IMR-90 (cell line): ENCODE data around the gene RAD51B. TPM values are rescaled to one million over a fixed set of nuclear protein-coding genes. Genes with fewer than 3 reads are reported as not detected.
A peak's percentile ranks its signal among the peaks of the same experiment; 100 is the strongest.

Experiments
- ATAC-seq: fragments of 200-7000 bp; cut with Tn5 transposase; 2 replicates; pipeline ENCODE4 v1.9.1; 2020; ENCODE audit warnings: low read depth, mild to moderate bottlenecking, moderate library complexity
- BruUV-seq: library from RNA; stranded (reverse); fragments of 400-500 nt; replicated peaks from 2 replicates; lab custom pipeline; 2021; lab: Mats Ljungman, UMichigan
- CTCF ChIA-PET: fragments of 300-600 bp; formaldehyde crosslinking; extraction: SDS; loops from one replicate; lab custom pipeline; 2021; ENCODE audit warnings: antibody characterized with exemption; lab: Yijun Ruan, JAX
- POLR2A ChIA-PET: fragments of 300-600 bp; sonication (Branson Sonifier 250); formaldehyde crosslinking; loops from one replicate; lab custom pipeline; 2022; ENCODE audit warnings: antibody characterized with exemption; ENCODE audit not compliant: unreplicated experiment; lab: Charles Lee
- DNase-seq: peaks from one replicate; pipeline ENCODE4 v3.0.0; 2013
- H2AFZ ChIP-seq: replicated peaks from 2 replicates; pipeline ENCODE3; 2013; ENCODE audit warnings: low read length, mild to moderate bottlenecking; ENCODE audit not compliant: poor library complexity
- H2AK5ac ChIP-seq: 2 replicates; pipeline ENCODE4 v1.6.1; 2013; ENCODE audit warnings: low read depth, low read length, inconsistent platforms
- H2AK9ac ChIP-seq: replicated peaks from 2 replicates; pipeline ENCODE3; 2013; ENCODE audit warnings: mild to moderate bottlenecking, low read depth, low read length, moderate library complexity; ENCODE audit not compliant: poor library complexity
- H2BK120ac ChIP-seq: 2 replicates; pipeline ENCODE4 v1.6.1; 2013; ENCODE audit warnings: low read depth, low read length, inconsistent platforms
- H2BK15ac ChIP-seq: 3 replicates; pipeline ENCODE4 v1.6.1; 2013; ENCODE audit warnings: low read depth, low read length, inconsistent platforms
- H2BK20ac ChIP-seq: 2 replicates; pipeline ENCODE4 v1.6.1; 2013; ENCODE audit warnings: low read depth, mild to moderate bottlenecking, inconsistent platforms, low read length, moderate library complexity
- H2BK5ac ChIP-seq: 2 replicates; pipeline ENCODE4 v1.6.1; 2013; ENCODE audit warnings: mild to moderate bottlenecking, low read depth, low read length, inconsistent platforms; ENCODE audit not compliant: poor library complexity, severe bottlenecking
- H3K14ac ChIP-seq: replicated peaks from 2 replicates; pipeline ENCODE4 v1.6.1; 2013; ENCODE audit warnings: low read depth, low read length, inconsistent platforms
- H3K18ac ChIP-seq: 2 replicates; pipeline ENCODE4 v1.6.1; 2013; ENCODE audit warnings: low read depth, low read length, control low read depth
- H3K23ac ChIP-seq: 2 replicates; pipeline ENCODE4 v1.6.1; 2013; ENCODE audit warnings: low read depth, low read length, inconsistent platforms
- H3K27ac ChIP-seq: 2 replicates; pipeline ENCODE4 v1.5.1; 2013; ENCODE audit warnings: mild to moderate bottlenecking, control low read depth, low read length; ENCODE audit not compliant: insufficient read depth
- H3K27me3 ChIP-seq: 2 replicates; pipeline ENCODE4 v1.6.1; 2013; ENCODE audit warnings: low read length; ENCODE audit not compliant: control insufficient read depth, insufficient read depth
- H3K36me3 ChIP-seq: 2 replicates; pipeline ENCODE4 v1.6.1; 2013; ENCODE audit warnings: low read length, mixed read lengths; ENCODE audit not compliant: control insufficient read depth, insufficient read depth
- H3K4ac ChIP-seq: 2 replicates; pipeline ENCODE4 v1.6.1; 2013; ENCODE audit warnings: low read depth, low read length, inconsistent platforms
- H3K4me1 ChIP-seq: 2 replicates; pipeline ENCODE4 v1.6.1; 2013; ENCODE audit warnings: low read length, mixed read lengths; ENCODE audit not compliant: control insufficient read depth, insufficient read depth
- H3K4me2 ChIP-seq: 2 replicates; pipeline ENCODE4 v1.6.1; 2013; ENCODE audit warnings: low read depth, mild to moderate bottlenecking, control low read depth, low read length, moderate library complexity
- H3K4me3 ChIP-seq: 2 replicates; pipeline ENCODE4 v1.5.1; 2013; ENCODE audit warnings: low read depth, mild to moderate bottlenecking, control low read depth, low read length, moderate library complexity; ENCODE audit not compliant: insufficient read depth
- H3K56ac ChIP-seq: 2 replicates; pipeline ENCODE4 v1.6.1; 2013; ENCODE audit warnings: low read length, inconsistent platforms; ENCODE audit not compliant: insufficient read depth; ENCODE audit errors: extremely low read depth
- H3K79me1 ChIP-seq, 2 experiments: 2 replicates each; pipeline ENCODE4 v1.6.1; 2013; ENCODE audit warnings: low read length in 2 of 2, inconsistent platforms in 1 of 2, low read depth in 1 of 2
- H3K9ac ChIP-seq: 2 replicates; pipeline ENCODE4 v1.6.1; 2013; ENCODE audit warnings: low read depth, low read length, control low read depth
- H3K9me1 ChIP-seq: 2 replicates; pipeline ENCODE4 v1.6.1; 2013; ENCODE audit warnings: low read length, inconsistent platforms; ENCODE audit not compliant: insufficient read depth
- H3K9me3 ChIP-seq: 2 replicates; pipeline ENCODE4 v1.6.1; 2013; ENCODE audit warnings: low read length; ENCODE audit not compliant: control insufficient read depth, insufficient read depth
- H4K20me1 ChIP-seq: 2 replicates; pipeline ENCODE4 v1.6.1; 2013; ENCODE audit warnings: low read length, inconsistent platforms; ENCODE audit not compliant: insufficient read depth
- H4K5ac ChIP-seq: 2 replicates; pipeline ENCODE4 v1.6.1; 2013; ENCODE audit warnings: mild to moderate bottlenecking, low read depth, low read length, control low read depth
- H4K8ac ChIP-seq, 2 experiments: 2 replicates each; pipeline ENCODE4 v1.6.1; 2013; ENCODE audit warnings: low read depth in 2 of 2, low read length in 2 of 2, control low read depth in 1 of 2, inconsistent platforms in 1 of 2
- H4K91ac ChIP-seq: 2 replicates; pipeline ENCODE4 v1.6.1; 2013; ENCODE audit warnings: low read depth, low read length, inconsistent platforms; ENCODE audit not compliant: insufficient read depth
- MAFK ChIP-seq: IDR thresholded peaks from 2 replicates; pipeline ENCODE4 v1.6.1; 2012; ENCODE audit warnings: low read depth, low read length, improper control_type of control experiment
- NFE2L2 ChIP-seq: fragments of 150-350 bp; IDR thresholded peaks from 2 replicates; pipeline ENCODE4 v1.6.1; 2016; ENCODE audit warnings: low read depth, mild to moderate bottlenecking, low read length
- RAD21 ChIP-seq: IDR thresholded peaks from 2 replicates; pipeline ENCODE4 v1.6.1; 2012; ENCODE audit warnings: low read length, improper control_type of control experiment
- RCOR1 ChIP-seq: IDR thresholded peaks from 2 replicates; pipeline ENCODE4 v1.6.1; 2012; ENCODE audit warnings: mild to moderate bottlenecking, low read length, improper control_type of control experiment; ENCODE audit not compliant: insufficient replicate concordance
- RFX5 ChIP-seq: IDR thresholded peaks from 2 replicates; pipeline ENCODE4 v1.8.0; 2012; ENCODE audit warnings: low read depth, mild to moderate bottlenecking, low read length, moderate library complexity
- SMC3 ChIP-seq: fragments of 150-350 bp; IDR thresholded peaks from 2 replicates; pipeline ENCODE4 v1.6.1; 2016; ENCODE audit warnings: low read depth, mild to moderate bottlenecking, antibody characterized with exemption, low read length, moderate library complexity
- WGBS, 2 experiments: methylation state at CpG; one replicate each; pipeline versions ENCODE4 v1.1.5 to v1.1.7; 2013; ENCODE audit warnings: missing lambda C conversion rate in 2 of 2; ENCODE audit not compliant: insufficient read length in 1 of 2; ENCODE audit errors: extremely low coverage in 2 of 2; 5-methylcytosine and 5-hydroxymethylcytosine counted together
- dilution Hi-C: fragments of 300-500 bp; cut with HindIII; formaldehyde crosslinking; loops from one replicate; pipeline ENCODE4 v1.14.3; 2018; ENCODE audit warnings: low sequenced_read_pairs; ENCODE audit not compliant: unreplicated experiment
- in situ Hi-C: fragments of 300-500 bp; cut with MboI; formaldehyde crosslinking; loops from 3 replicates; pipeline ENCODE4 v1.14.3; 2019; ENCODE audit warnings: low sequenced_read_pairs, inconsistent platforms, mixed read lengths
- intact Hi-C: fragments of 100-400 bp; cut with micrococcal nuclease; formaldehyde crosslinking; loops from 2 replicates; pipeline ENCODE4 v1.10.0; 2022
- polyA plus RNA-seq, 3 experiments: library from polyadenylated mRNA; depleted of rRNA; stranded (reverse); fragments of >200 nt; gene quantifications; 2 replicates each; pipeline ENCODE4 v1.2.3, GENCODE V29; 2012; ENCODE audit warnings: low replicate concordance in 1 of 3
- total RNA-seq: library from RNA; depleted of rRNA; stranded (reverse); fragments of >200 nt; gene quantifications from 2 replicates; pipeline ENCODE4 v1.2.3, GENCODE V29; 2012
- TF ChIP-seq, protein P1 (sequence below): fragments of 150-350 bp; IDR thresholded peaks from 2 replicates; pipeline ENCODE4 v1.6.1; 2016; ENCODE audit warnings: low read depth, mild to moderate bottlenecking, low read length, moderate library complexity, borderline replicate concordance
- TF ChIP-seq, protein P2 (sequence below): conservative IDR thresholded peaks from 2 replicates; pipeline ENCODE4 v1.5.1; 2012; ENCODE audit warnings: mild to moderate bottlenecking, low read depth, low read length, improper control_type of control experiment

Gene RAD51B
- total and polyA plus RNA-seq, 2 of the 4 experiments (the other 2 are of a cell fraction): 5.1 to 18.8 TPM

DNA sequence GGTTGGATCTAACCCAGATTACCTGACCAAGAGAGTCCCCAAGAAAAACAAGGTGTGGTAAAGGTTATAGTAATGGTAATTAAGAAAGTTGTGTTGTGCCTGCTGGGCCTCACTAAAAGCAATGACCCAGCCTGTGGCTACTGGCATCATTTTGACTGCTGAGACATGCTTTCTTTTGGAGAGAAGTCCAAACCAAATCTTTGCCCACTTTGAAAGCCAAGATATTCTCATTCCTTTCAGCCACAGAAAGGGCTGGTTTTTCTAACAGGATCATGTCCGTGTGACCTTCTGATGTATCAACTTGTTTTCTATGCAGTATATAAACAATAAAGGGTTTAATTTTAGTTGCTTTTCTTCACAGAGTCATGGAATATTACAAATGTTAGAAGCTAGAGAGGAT, 388.6 kb downstream of the RAD51B start:
- no TSS peak for BruUV-seq
- intact Hi-C loops: no loop called here
- Histone ChIP-seq H3K79me1 (0 out of 4 replicates have a peak, but pooled peaks cover 0 to 3% of the 10 kb centered on the region in 2 experiments), H3K14ac (no peak overlapping the region), H3K18ac (peak overlapping the region; percentile 9; the same call in 1 of the 2 replicates), H4K20me1 (no peaks in the 10 kb centered on the region; the same call in 1 of the 2 replicates), H3K27me3 (no peaks in the 10 kb centered on the region), H3K56ac (no peak overlapping the region), H2BK20ac (no peak overlapping the region), H2AK5ac (no peak overlapping the region), H3K27ac (no peak overlapping the region), H3K4me2 (no peak overlapping the region), H3K9me3 (no peaks in the 10 kb centered on the region), H3K36me3 (no peaks in the 10 kb centered on the region), H2AFZ (no peak overlapping the region), H2BK120ac (no peak overlapping the region), H2BK15ac (peak overlapping the region; percentile 11; the same call in 2 of the 3 replicates), H4K5ac (no peak overlapping the region), H3K9ac (no peak overlapping the region), H4K91ac (no peak overlapping the region; the same call in 1 of the 2 replicates), H3K4me3 (no peak overlapping the region), H4K8ac (peak overlapping the region in 1 of 2 experiments; percentile 58; a peak in 1 of 4 replicates), H2BK5ac (no peak overlapping the region), H2AK9ac (no peak overlapping the region), H3K9me1 (peaks cover 5% of the 10 kb centered on the region; the same call in 1 of the 2 replicates), H3K23ac (no peak overlapping the region; the same call in 1 of the 2 replicates), H3K4ac (no peak overlapping the region), H3K4me1 (peaks cover 15% of the 10 kb centered on the region)
- in situ Hi-C loops: no loop called here
- dilution Hi-C loops: no loop called here
- ChIA-PET POLR2A (no interaction called here), CTCF (no interaction called here)
- WGBS, 2 experiments: no CpG with 5 or more reads among the region's 1 CpG
- TF ChIP-seq RCOR1 (no peak), NFE2L2 (no peak), SMC3 (no peak), RAD21 (no peak), MAFK (no peak), RFX5 (no peak)
- TF ChIP-seq, protein P1, sequence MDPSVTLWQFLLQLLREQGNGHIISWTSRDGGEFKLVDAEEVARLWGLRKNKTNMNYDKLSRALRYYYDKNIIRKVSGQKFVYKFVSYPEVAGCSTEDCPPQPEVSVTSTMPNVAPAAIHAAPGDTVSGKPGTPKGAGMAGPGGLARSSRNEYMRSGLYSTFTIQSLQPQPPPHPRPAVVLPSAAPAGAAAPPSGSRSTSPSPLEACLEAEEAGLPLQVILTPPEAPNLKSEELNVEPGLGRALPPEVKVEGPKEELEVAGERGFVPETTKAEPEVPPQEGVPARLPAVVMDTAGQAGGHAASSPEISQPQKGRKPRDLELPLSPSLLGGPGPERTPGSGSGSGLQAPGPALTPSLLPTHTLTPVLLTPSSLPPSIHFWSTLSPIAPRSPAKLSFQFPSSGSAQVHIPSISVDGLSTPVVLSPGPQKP: no peak
- TF ChIP-seq, protein P2, sequence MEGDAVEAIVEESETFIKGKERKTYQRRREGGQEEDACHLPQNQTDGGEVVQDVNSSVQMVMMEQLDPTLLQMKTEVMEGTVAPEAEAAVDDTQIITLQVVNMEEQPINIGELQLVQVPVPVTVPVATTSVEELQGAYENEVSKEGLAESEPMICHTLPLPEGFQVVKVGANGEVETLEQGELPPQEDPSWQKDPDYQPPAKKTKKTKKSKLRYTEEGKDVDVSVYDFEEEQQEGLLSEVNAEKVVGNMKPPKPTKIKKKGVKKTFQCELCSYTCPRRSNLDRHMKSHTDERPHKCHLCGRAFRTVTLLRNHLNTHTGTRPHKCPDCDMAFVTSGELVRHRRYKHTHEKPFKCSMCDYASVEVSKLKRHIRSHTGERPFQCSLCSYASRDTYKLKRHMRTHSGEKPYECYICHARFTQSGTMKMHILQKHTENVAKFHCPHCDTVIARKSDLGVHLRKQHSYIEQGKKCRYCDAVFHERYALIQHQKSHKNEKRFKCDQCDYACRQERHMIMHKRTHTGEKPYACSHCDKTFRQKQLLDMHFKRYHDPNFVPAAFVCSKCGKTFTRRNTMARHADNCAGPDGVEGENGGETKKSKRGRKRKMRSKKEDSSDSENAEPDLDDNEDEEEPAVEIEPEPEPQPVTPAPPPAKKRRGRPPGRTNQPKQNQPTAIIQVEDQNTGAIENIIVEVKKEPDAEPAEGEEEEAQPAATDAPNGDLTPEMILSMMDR: no peak
- ATAC-seq: no peak
- DNase-seq: no peak
